Liver (tissue), 9 donors: Measurements from ENCODE around the gene SH2D5. TPM values are rescaled to one million over a fixed set of nuclear protein-coding genes. Genes with fewer than 3 reads are reported as not detected.

Experiments used
- DNase-seq: peaks from one replicate; pipeline ENCODE4 v3.0.0-alpha.2; 2017; ENCODE audit warnings: low spot score
- H3K27ac ChIP-seq, 2 donors: one replicate each; pipeline ENCODE4 v1.7.0; 2013; ENCODE audit warnings: inconsistent platforms in 2 of 2, low read length in 2 of 2, control low read depth in 1 of 2, low read depth in 1 of 2, mild to moderate bottlenecking in 1 of 2
- H3K27me3 ChIP-seq, 4 donors: one replicate each; pipeline versions ENCODE4 v1.6.1 to v1.7.0; 2013; ENCODE audit warnings: low read length in 3 of 4, inconsistent platforms in 1 of 4, mild to moderate bottlenecking in 1 of 4, moderate library complexity in 1 of 4; ENCODE audit not compliant: control insufficient read depth in 4 of 4, insufficient read depth in 4 of 4
- H3K36me3 ChIP-seq, 4 donors: one replicate each; pipeline versions ENCODE4 v1.6.1 to v1.7.0; 2013; ENCODE audit warnings: low read length in 3 of 4, mild to moderate bottlenecking in 3 of 4, low read depth in 1 of 4, moderate library complexity in 1 of 4; ENCODE audit not compliant: control insufficient read depth in 4 of 4, insufficient read depth in 3 of 4
- H3K4me1 ChIP-seq, 4 donors: one replicate each; pipeline versions ENCODE4 v1.6.1 to v1.7.0; 2013; ENCODE audit warnings: low read length in 3 of 4, mild to moderate bottlenecking in 3 of 4, moderate library complexity in 1 of 4; ENCODE audit not compliant: control insufficient read depth in 4 of 4, insufficient read depth in 4 of 4
- H3K4me3 ChIP-seq, 3 donors: one replicate each; pipeline versions ENCODE4 v1.6.1 to v1.7.0; 2013; ENCODE audit warnings: low read length in 3 of 3, control low read depth in 1 of 3, low read depth in 1 of 3, mild to moderate bottlenecking in 1 of 3
- H3K9ac ChIP-seq, 2 donors: one replicate each; pipeline ENCODE4 v1.7.0; 2013; ENCODE audit warnings: low read length in 2 of 2, mild to moderate bottlenecking in 2 of 2, moderate library complexity in 2 of 2, control low read depth in 1 of 2, low read depth in 1 of 2
- H3K9me3 ChIP-seq, 4 donors: one replicate each; pipeline versions ENCODE4 v1.6.1 to v1.7.0; 2013; ENCODE audit warnings: low read length in 3 of 4; ENCODE audit not compliant: control insufficient read depth in 4 of 4
- ATF3 ChIP-seq: IDR thresholded peaks from 2 replicates; pipeline ENCODE4 v1.6.1; 2016; ENCODE audit warnings: antibody characterized with exemption
- CTCF ChIP-seq: fragments of 150-350 bp; IDR thresholded peaks from 2 replicates; pipeline ENCODE4 v1.5.1; 2017; ENCODE audit warnings: improper control_type of control experiment, low read depth, low read length; ENCODE audit not compliant: missing input control
- EGR1 ChIP-seq, 2 donors: IDR thresholded peaks; 2 replicates each; pipeline ENCODE4 v1.6.1; 2016 to 2018; ENCODE audit warnings: antibody characterized with exemption in 2 of 2, low read depth in 2 of 2
- FOXA1 ChIP-seq: IDR thresholded peaks from 2 replicates; pipeline ENCODE4 v1.6.1; 2016; ENCODE audit warnings: antibody characterized with exemption
- FOXA2 ChIP-seq: IDR thresholded peaks from 2 replicates; pipeline ENCODE4 v1.6.1; 2016; ENCODE audit warnings: antibody characterized with exemption
- GABPA ChIP-seq, 2 donors: IDR thresholded peaks in 1 of 2; conservative IDR thresholded peaks in 1 of 2; 2 replicates each; pipeline ENCODE4 v1.6.1; 2016; ENCODE audit warnings: antibody characterized with exemption in 2 of 2, mild to moderate bottlenecking in 1 of 2, moderate library complexity in 1 of 2
- HNF4A ChIP-seq, 2 donors: conservative IDR thresholded peaks; 2 replicates each; pipeline ENCODE4 v1.6.1; 2016; ENCODE audit warnings: antibody characterized with exemption in 2 of 2, mild to moderate bottlenecking in 2 of 2
- JUND ChIP-seq, 2 donors: IDR thresholded peaks; 2 replicates each; pipeline ENCODE4 v1.6.1; 2016; ENCODE audit warnings: antibody characterized with exemption in 2 of 2
- MAX ChIP-seq: IDR thresholded peaks from 2 replicates; pipeline ENCODE4 v1.6.1; 2016; ENCODE audit warnings: antibody characterized with exemption
- RAD21 ChIP-seq, 2 donors: IDR thresholded peaks; 2 replicates each; pipeline ENCODE4 v1.6.1; 2016; ENCODE audit warnings: antibody characterized with exemption in 2 of 2, mild to moderate bottlenecking in 2 of 2
- REST ChIP-seq: IDR thresholded peaks from 2 replicates; pipeline ENCODE4 v1.6.1; 2016; ENCODE audit warnings: antibody characterized with exemption, mild to moderate bottlenecking
- RXRA ChIP-seq, 2 donors: IDR thresholded peaks; 2 replicates each; pipeline ENCODE4 v1.6.1; 2017 to 2018; ENCODE audit warnings: antibody characterized with exemption in 2 of 2, mild to moderate bottlenecking in 1 of 2
- SP1 ChIP-seq: IDR thresholded peaks from 2 replicates; pipeline ENCODE4 v1.6.1; 2018; ENCODE audit warnings: antibody characterized with exemption, mild to moderate bottlenecking
- TAF1 ChIP-seq: conservative IDR thresholded peaks from 2 replicates; pipeline ENCODE4 v1.6.1; 2016; ENCODE audit warnings: antibody characterized with exemption, mild to moderate bottlenecking
- ZBTB33 ChIP-seq: IDR thresholded peaks from 2 replicates; pipeline ENCODE4 v1.6.1; 2016; ENCODE audit warnings: antibody characterized with exemption
- WGBS: extraction: QIAGEN DNeasy Blood & Tissue Kit; methylation state at CpG from one replicate; pipeline ENCODE4 v1.1.7; 2013; 5-methylcytosine and 5-hydroxymethylcytosine counted together
- polyA plus RNA-seq, 2 donors: library from polyadenylated mRNA; stranded (reverse) in 1 of 2; unstranded in 1 of 2; fragments of 200-250 nt in 1 of 2; fragments of >200 nt in 1 of 2; fragmentation: Nextera tagmentation in 1 of 2; extraction: Ambion mirVana in 1 of 2; gene quantifications; one replicate each; pipeline versions ENCODE4 v1.2.1 to v1.2.3, GENCODE V29; 2013 to 2015
- total RNA-seq, 2 donors: library from RNA; depleted of rRNA; stranded (reverse); fragments of >200 nt; gene quantifications; one replicate each; pipeline ENCODE4 v1.2.3, GENCODE V29; 2014
- donor health status: healthy.
- donor health status: healthy.
- donor health status: healthy.
- donor health status: healthy.
- donor health status: healthy.

Gene SH2D5
- total and polyA plus RNA-seq, 4 donors: 0.05 TPM; not detected in 3

- H3K27me3 ChIP-seq: no peaks in the 10 kb centered on the region
- H3K9me3 ChIP-seq: no peaks in the 10 kb centered on the region
- H3K4me3 ChIP-seq: no peak overlapping the region
- DNase-seq: no peak
- no peak overlapping the region for H3K27ac ChIP-seq
- TF ChIP-seq EGR1 (IDR thresholded peaks at IDR 0.05; ENCODE audit: low read depth in 2 of 2) (no peak), RAD21 (IDR thresholded peaks at IDR 0.05) (no peak)
- H3K36me3 ChIP-seq: no peaks in the 10 kb centered on the region
- no peak overlapping the region for H3K9ac ChIP-seq
- 78% methylated on average over 9 of the region's 9 CpGs for WGBS
- H3K4me1 ChIP-seq: peaks cover 6 to 20% (median 13%) of the 10 kb centered on the region in 4 donors
Measured at GRCh38 chr1:20728371-20729154, 3.9 kb downstream of the SH2D5 start.

GRCh38 chr1:20727746-20728316, 4.7 kb downstream of the SH2D5 start:
- H3K9ac ChIP-seq: no peak overlapping the region
- WGBS: 55% methylated on average over 13 of the region's 13 CpGs
- H3K4me3 ChIP-seq: no peak overlapping the region
- no peaks in the 10 kb centered on the region for H3K27me3 ChIP-seq
- H3K36me3 ChIP-seq: no peaks in the 10 kb centered on the region
- no peaks in the 10 kb centered on the region for H3K9me3 ChIP-seq
- no peak for TF ChIP-seq ZBTB33
- no peak for TF ChIP-seq ATF3
- no peak for TF ChIP-seq HNF4A (conservative IDR thresholded peaks at IDR 0.05)
- no peak for TF ChIP-seq GABPA (IDR thresholded peaks at IDR 0.05 in 1 of 2, conservative IDR thresholded peaks at IDR 0.05 in 1 of 2)
- TF ChIP-seq CTCF: no peak
- no peak for TF ChIP-seq RAD21 (IDR thresholded peaks at IDR 0.05)
- TF ChIP-seq FOXA2: no peak
- TF ChIP-seq RXRA (IDR thresholded peaks at IDR 0.05): no peak
- no peak for TF ChIP-seq FOXA1
- TF ChIP-seq JUND (IDR thresholded peaks at IDR 0.05): no peak
- no peak for TF ChIP-seq EGR1 (IDR thresholded peaks at IDR 0.05; ENCODE audit: low read depth in 2 of 2)
- TF ChIP-seq SP1: no peak
- no peak for TF ChIP-seq TAF1
- no peak for TF ChIP-seq REST
- TF ChIP-seq MAX: no peak
- H3K4me1 ChIP-seq: peaks cover 5 to 13% (median 9%) of the 10 kb centered on the region in 4 donors
- DNase-seq: no peak
- no peak overlapping the region for H3K27ac ChIP-seq
